Ovary (tissue), 9 donors: ENCODE measurements around the gene JPH4. TPM values are rescaled to one million over a fixed set of nuclear protein-coding genes. Genes with fewer than 3 reads are reported as not detected.
"Not testable (repeated sequence)": the region's sequence is repeated elsewhere in the genome, so short reads cannot be mapped to it uniquely, and the experiment has no call there.

Experiments used
- DNase-seq, 5 donors: peaks; one replicate each; pipeline ENCODE4 v3.0.0-alpha.2; 2019 to 2020
- H3K27ac ChIP-seq, 2 donors: fragments of 200-600 bp; one replicate each; pipeline versions ENCODE4 v1.5.1 to v1.8.0; 2019 to 2022
- H3K27me3 ChIP-seq: fragments of 200-600 bp; one replicate; pipeline ENCODE4 v1.8.0; 2022
- H3K36me3 ChIP-seq: fragments of 200-600 bp; sonication (generic); one replicate; pipeline ENCODE4 v1.5.1; 2019
- H3K4me1 ChIP-seq: one replicate; pipeline ENCODE4 v1.8.1; 2013; ENCODE audit warnings: mild to moderate bottlenecking, moderate library complexity; ENCODE audit not compliant: insufficient read depth
- H3K4me3 ChIP-seq: fragments of 200-600 bp; sonication (generic); one replicate; pipeline ENCODE4 v1.5.1; 2017
- H3K9me3 ChIP-seq, 2 donors: fragments of 200-600 bp in 1 of 2; sonication (generic) in 1 of 2; one replicate each; pipeline versions ENCODE4 v1.5.1 to v1.8.1; 2013 to 2019; ENCODE audit warnings: mild to moderate bottlenecking in 1 of 2, moderate library complexity in 1 of 2
- CTCF ChIP-seq, 3 donors: fragments of 450-650 bp in 2 of 3; fragments of 200-600 bp in 1 of 3; IDR thresholded peaks; one replicate each; pipeline versions ENCODE4 v1.5.1 to v1.8.0; 2016 to 2022; ENCODE audit warnings: antibody characterized with exemption in 3 of 3, mild to moderate bottlenecking in 1 of 3
- EP300 ChIP-seq: sonication (generic); formaldehyde crosslinking; IDR thresholded peaks from one replicate; pipeline ENCODE4 v1.6.1; 2017; ENCODE audit warnings: antibody characterized with exemption
- POLR2A ChIP-seq: fragments of 450-650 bp; IDR thresholded peaks from one replicate; pipeline ENCODE4 v1.6.1; 2017; ENCODE audit warnings: antibody characterized with exemption, mild to moderate bottlenecking, moderate library complexity
- WGBS, 3 donors: extraction: QIAGEN DNeasy Blood & Tissue Kit in 1 of 3; methylation state at CpG; one replicate each; pipeline versions ENCODE4 v1.1.5 to v1.1.7; 2013 to 2017; 5-methylcytosine and 5-hydroxymethylcytosine counted together
- intact Hi-C, 4 donors: fragments of 100-400 bp; cut with DNase I; formaldehyde crosslinking; loops; one replicate each; pipeline versions ENCODE4 v1.11.0 to v1.15.1; 2022 to 2023
- polyA plus RNA-seq, 2 donors: library from polyadenylated mRNA; stranded (reverse); fragments of 200-250 nt in 1 of 2; fragments of 350-450 nt in 1 of 2; fragmentation: Illumina TruSeq in 1 of 2; extraction: RNeasy Lipid Tissue Mini Kit (QIAGEN cat#74804) in 1 of 2; gene quantifications; one replicate each; pipeline ENCODE4 v1.2.3, GENCODE V29; 2013 to 2014
- total RNA-seq, 7 donors: library from RNA; depleted of rRNA in 2 of 7; stranded (reverse); fragments of >200 nt in 2 of 7; fragmentation: NEBNext Ultra II Directional in 3 of 7; extraction: Animal tissue kit (Norgen Biotek cat#: 25700) in 3 of 7; gene quantifications; one replicate each; pipeline versions ENCODE4 v1.1.0 to v1.2.4, GENCODE V29; 2016 to 2023
- donor health status: DM: no; HTN: no; CAD: no; lungs with moderate emphysema.
- donor health status: DM: no; HTN: no; CAD: no.
- donor health status: Bipolar disorder and iron deficiency.
- donor health status: DM: yes; HTN: yes; CAD: no.
- donor health status: DM: no; HTN: no; CAD: no.
- donor health status: DM: yes; HTN: yes; CAD: no.

Gene JPH4
- total and polyA plus RNA-seq, 9 donors, result 7.4 to 43.5 (median 11.5) TPM

- DNase-seq, result no peak
- Histone ChIP-seq H3K9me3 (no peaks in the 10 kb centered on the region), H3K4me3 (no peak overlapping the region), H3K27me3 (no peaks in the 10 kb centered on the region), H3K36me3 (no peaks in the 10 kb centered on the region), H3K27ac (no peak overlapping the region), H3K4me1 (no peaks in the 10 kb centered on the region)
- intact Hi-C loops, result no loop called here
- WGBS, 3 donors, result 61 to 76% (median 73%) methylated on average over 2 of the region's 2 CpGs
- TF ChIP-seq POLR2A, result no peak
- no peak for TF ChIP-seq EP300
- TF ChIP-seq CTCF (IDR thresholded peaks at IDR 0.05), result no peak
These were observed 31.7 kb upstream of the JPH4 start for GRCh38 chr14:23610090-23610814.

- 64 to 65% (median 64%) methylated on average over 7 of the region's 7 CpGs for WGBS, 3 donors
- H3K4me1 ChIP-seq, intact Hi-C loops, H3K27me3 ChIP-seq, H3K27ac ChIP-seq, H3K36me3 ChIP-seq, DNase-seq, H3K4me3 ChIP-seq, H3K9me3 ChIP-seq: not testable (repeated sequence)
These were observed 31.0 kb upstream of the JPH4 start for GRCh38 chr14:23609411-23610089.

GRCh38 chr14:23609001-23609400 lies 30.4 kb upstream of the JPH4 start:
- intact Hi-C loops, result no loop called here
- no peak for DNase-seq
- WGBS, 3 donors, result 77 to 87% (median 86%) methylated on average over 3 of the region's 3 CpGs

GRCh38 chr14:23608454-23608853 lies 29.9 kb upstream of the JPH4 start:
- no peaks in the 10 kb centered on the region for H3K36me3 ChIP-seq
- H3K27me3 ChIP-seq, result no peaks in the 10 kb centered on the region
- H3K4me1 ChIP-seq, result no peaks in the 10 kb centered on the region
- no peak overlapping the region for H3K4me3 ChIP-seq
- DNase-seq, result no peak
- intact Hi-C loops, result no loop called here
- H3K9me3 ChIP-seq, result no peaks in the 10 kb centered on the region
- 15 to 32% (median 20%) methylated on average over 1 of the region's 1 CpG for WGBS, 3 donors
- TF ChIP-seq EP300 (no peak), CTCF (IDR thresholded peaks at IDR 0.05) (no peak), POLR2A (no peak)
- H3K27ac ChIP-seq, result no peak overlapping the region

More at GRCh38 chr14:23609001-23609400, 30.4 kb upstream of the JPH4 start:
- Histone ChIP-seq H3K9me3 (no peaks in the 10 kb centered on the region), H3K27me3 (no peaks in the 10 kb centered on the region), H3K4me3 (no peak overlapping the region), H3K27ac (no peak overlapping the region), H3K36me3 (no peaks in the 10 kb centered on the region), H3K4me1 (no peaks in the 10 kb centered on the region)
- no peak for TF ChIP-seq CTCF (IDR thresholded peaks at IDR 0.05)
- no peak for TF ChIP-seq POLR2A
- no peak for TF ChIP-seq EP300
